Regular cardiac myocyte (primary cell): Measurements from ENCODE around the gene C18orf54. TPM values are rescaled to one million over a fixed set of nuclear protein-coding genes. Genes with fewer than 3 reads are reported as not detected.

Experiments used
- total RNA-seq: library from RNA; depleted of rRNA; stranded (reverse); fragments of >200 nt; gene quantifications from 2 replicates; pipeline ENCODE4 v1.2.3, GENCODE V29; 2014

Gene C18orf54
- total RNA-seq: 3.1 and 9.8 TPM in 2 replicates

GRCh38 chr18:54357660-54358494 lies at the start of gene C18orf54, which contains the start of gene STARD6:
Gene C18orf54, plus strand, starts transcription at chr18:54357906. Its CDS starts 2,667 bp downstream, at chr18:54360573.
Gene STARD6, minus strand, starts transcription at chr18:54357858. Its CDS starts 3,285 bp downstream, at chr18:54354573.

Other genes starting within 250 kb of the C18orf54 start
- gene MBD2, start 133.2 kb upstream of the C18orf54 start, total RNA-seq: 23.1 and 23.4 TPM in 2 replicates
- gene POLI, start 88.4 kb upstream of the C18orf54 start, total RNA-seq: 19.6 and 32.7 TPM in 2 replicates
- 0.28 TPM in 1 of 2 replicates, not detected in the other for gene STARD6, start within 50 bp of the C18orf54 start, total RNA-seq
- gene DYNAP, start 233.3 kb downstream of the C18orf54 start, total RNA-seq: not detected in 2 replicates